ENCODE data around the gene RPS6KA5. TPM values are rescaled to one million over a fixed set of nuclear protein-coding genes. Genes with fewer than 3 reads are reported as not detected.

Gene RPS6KA5
- polyA plus RNA-seq, 3 donors from 2014 or later = 11.1 to 19.0 (median 16.6) TPM

Other genes with a start within 250 kb of the RPS6KA5 start
- 1 to 10 TPM in 2 of 3 donors, not detected in 1; 1.0 to 1.1 TPM for gene TTC7B, start 244.2 kb downstream of the RPS6KA5 start, polyA plus RNA-seq
- 10 to 100 TPM; 31.8 to 71.6 (median 50.5) TPM for gene DGLUCY, start 53.4 kb upstream of the RPS6KA5 start, polyA plus RNA-seq
- gene GPR68, start 184.1 kb upstream of the RPS6KA5 start, polyA plus RNA-seq = 10 to 100 TPM; 19.0 to 40.4 (median 22.4) TPM